ENCODE data around the gene SLFNL1.

GRCh38 chr1:41045740-41046139 is 24.2 kb upstream of the SLFNL1 start:
- TF ChIP-seq FOXM1 (IDR thresholded peaks at IDR 0.05; ENCODE audit: borderline replicate concordance, low read depth), result peak; percentile 60; the same call in 1 of the 2 replicates
- no peak for TF ChIP-seq TAF1 (IDR thresholded peaks at IDR 0.05; ENCODE audit: low read depth)
- no peak for TF ChIP-seq EGR1 (IDR thresholded peaks at IDR 0.05)
- TF ChIP-seq, protein P1, sequence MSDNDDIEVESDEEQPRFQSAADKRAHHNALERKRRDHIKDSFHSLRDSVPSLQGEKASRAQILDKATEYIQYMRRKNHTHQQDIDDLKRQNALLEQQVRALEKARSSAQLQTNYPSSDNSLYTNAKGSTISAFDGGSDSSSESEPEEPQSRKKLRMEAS (IDR thresholded peaks at IDR 0.05), result peak; percentile 93
- TF ChIP-seq, protein P2, sequence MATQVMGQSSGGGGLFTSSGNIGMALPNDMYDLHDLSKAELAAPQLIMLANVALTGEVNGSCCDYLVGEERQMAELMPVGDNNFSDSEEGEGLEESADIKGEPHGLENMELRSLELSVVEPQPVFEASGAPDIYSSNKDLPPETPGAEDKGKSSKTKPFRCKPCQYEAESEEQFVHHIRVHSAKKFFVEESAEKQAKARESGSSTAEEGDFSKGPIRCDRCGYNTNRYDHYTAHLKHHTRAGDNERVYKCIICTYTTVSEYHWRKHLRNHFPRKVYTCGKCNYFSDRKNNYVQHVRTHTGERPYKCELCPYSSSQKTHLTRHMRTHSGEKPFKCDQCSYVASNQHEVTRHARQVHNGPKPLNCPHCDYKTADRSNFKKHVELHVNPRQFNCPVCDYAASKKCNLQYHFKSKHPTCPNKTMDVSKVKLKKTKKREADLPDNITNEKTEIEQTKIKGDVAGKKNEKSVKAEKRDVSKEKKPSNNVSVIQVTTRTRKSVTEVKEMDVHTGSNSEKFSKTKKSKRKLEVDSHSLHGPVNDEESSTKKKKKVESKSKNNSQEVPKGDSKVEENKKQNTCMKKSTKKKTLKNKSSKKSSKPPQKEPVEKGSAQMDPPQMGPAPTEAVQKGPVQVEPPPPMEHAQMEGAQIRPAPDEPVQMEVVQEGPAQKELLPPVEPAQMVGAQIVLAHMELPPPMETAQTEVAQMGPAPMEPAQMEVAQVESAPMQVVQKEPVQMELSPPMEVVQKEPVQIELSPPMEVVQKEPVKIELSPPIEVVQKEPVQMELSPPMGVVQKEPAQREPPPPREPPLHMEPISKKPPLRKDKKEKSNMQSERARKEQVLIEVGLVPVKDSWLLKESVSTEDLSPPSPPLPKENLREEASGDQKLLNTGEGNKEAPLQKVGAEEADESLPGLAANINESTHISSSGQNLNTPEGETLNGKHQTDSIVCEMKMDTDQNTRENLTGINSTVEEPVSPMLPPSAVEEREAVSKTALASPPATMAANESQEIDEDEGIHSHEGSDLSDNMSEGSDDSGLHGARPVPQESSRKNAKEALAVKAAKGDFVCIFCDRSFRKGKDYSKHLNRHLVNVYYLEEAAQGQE (IDR thresholded peaks at IDR 0.05; ENCODE audit: low read depth), result no peak
- TF ChIP-seq CEBPB (IDR thresholded peaks at IDR 0.05), result peak; percentile 96
- TF ChIP-seq EP300 (IDR thresholded peaks at IDR 0.05; ENCODE audit: borderline replicate concordance), result peak; percentile 87
- TF ChIP-seq YY1 (IDR thresholded peaks at IDR 0.05; ENCODE audit: low read depth), result no peak
- peak; percentile 16; the same call in 1 of the 2 replicates for TF ChIP-seq RAD21 (IDR thresholded peaks at IDR 0.05; ENCODE audit: low read depth)
